ENCODE measurements around the gene NODAL. TPM values are rescaled to one million over a fixed set of nuclear protein-coding genes. Genes with fewer than 3 reads are reported as not detected.
A peak's percentile ranks its signal among the peaks of the same experiment; 100 is the strongest.

The NODAL gene
- total RNA-seq, 1 donor from 2014 or later, result not detected

DNA sequence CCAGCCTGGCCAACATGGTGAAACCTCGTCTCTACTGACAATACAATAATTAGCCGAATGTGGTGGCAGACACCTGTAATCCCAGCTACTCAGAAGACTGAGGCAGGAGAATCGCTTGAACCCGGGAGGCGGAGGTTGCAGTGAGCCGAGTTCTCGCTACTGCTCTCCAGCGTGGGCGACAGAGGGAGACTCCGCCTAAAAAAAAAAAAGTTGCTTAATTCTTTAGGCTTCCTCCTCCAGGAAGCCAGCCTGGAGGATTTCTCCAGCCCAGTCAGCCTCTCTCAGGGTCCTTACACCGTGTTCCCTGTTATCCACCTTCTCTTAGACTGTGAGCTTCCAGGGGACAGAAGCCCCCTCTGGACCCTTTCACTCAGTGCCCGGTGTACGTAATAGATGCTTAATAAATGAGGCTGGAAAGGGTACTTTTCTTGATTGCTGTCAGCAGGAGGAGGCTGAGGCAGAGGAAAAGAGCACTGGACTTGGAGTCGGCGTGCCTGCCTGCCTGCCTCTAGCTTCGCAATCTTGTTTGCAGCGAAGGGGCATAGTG lies 16.4 kb upstream of the NODAL start:
- TF ChIP-seq CTCF (IDR thresholded peaks at IDR 0.05; ENCODE audit: unreplicated experiment), result no peak
- Mint-ChIP-seq H3K27ac (no peak overlapping the region), H3K4me1 (ENCODE audit: low read depth) (no peaks in the 10 kb centered on the region), H3K36me3 (ENCODE audit: insufficient read depth) (no peaks in the 10 kb centered on the region), H3K4me3 (ENCODE audit: low read depth) (peak overlapping the region; percentile 7), H3K27me3 (peaks cover 62% of the 10 kb centered on the region), H3K9me3 (ENCODE audit: low read depth) (no peaks in the 10 kb centered on the region)
- DNase-seq (ENCODE audit: low spot score, unreplicated experiment), result no peak

DNA sequence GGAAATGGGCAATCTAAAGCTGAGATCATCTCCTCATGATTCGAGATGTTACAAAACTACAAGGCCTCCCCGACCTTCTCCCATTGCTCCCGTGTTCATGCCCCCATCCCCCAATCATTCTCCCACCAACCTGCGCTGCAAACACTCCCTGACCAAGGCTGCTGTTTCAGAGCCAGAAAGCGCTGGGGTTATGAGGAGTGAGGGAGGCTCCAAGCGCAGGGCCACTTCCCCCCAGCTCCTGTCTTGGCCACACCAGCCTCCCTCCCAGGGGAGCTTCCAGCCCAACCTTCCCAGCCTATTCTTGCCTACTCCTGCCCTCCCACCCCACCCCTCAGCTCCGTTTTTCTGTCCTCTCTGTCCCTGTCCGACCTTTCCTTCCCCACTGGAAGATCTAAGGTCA lies 14.7 kb upstream of the NODAL start:
- Mint-ChIP-seq H3K4me1 (ENCODE audit: low read depth) (no peaks in the 10 kb centered on the region), H3K4me3 (ENCODE audit: low read depth) (no peak overlapping the region), H3K27ac (no peak overlapping the region), H3K36me3 (ENCODE audit: insufficient read depth) (no peaks in the 10 kb centered on the region), H3K27me3 (peaks cover 59% of the 10 kb centered on the region), H3K9me3 (ENCODE audit: low read depth) (no peaks in the 10 kb centered on the region)
- TF ChIP-seq CTCF (IDR thresholded peaks at IDR 0.05; ENCODE audit: unreplicated experiment), result no peak
- no peak for DNase-seq (ENCODE audit: low spot score, unreplicated experiment)

GRCh38 chr10:70455213-70455630 lies 13.7 kb upstream of the NODAL start:
- Mint-ChIP-seq H3K27me3 (peaks cover 59% of the 10 kb centered on the region), H3K27ac (no peak overlapping the region), H3K9me3 (ENCODE audit: low read depth) (no peaks in the 10 kb centered on the region), H3K4me3 (ENCODE audit: low read depth) (no peak overlapping the region), H3K4me1 (ENCODE audit: low read depth) (no peaks in the 10 kb centered on the region), H3K36me3 (ENCODE audit: insufficient read depth) (no peaks in the 10 kb centered on the region)
- DNase-seq (ENCODE audit: low spot score, unreplicated experiment), result no peak
- no peak for TF ChIP-seq CTCF (IDR thresholded peaks at IDR 0.05; ENCODE audit: unreplicated experiment)

DNA sequence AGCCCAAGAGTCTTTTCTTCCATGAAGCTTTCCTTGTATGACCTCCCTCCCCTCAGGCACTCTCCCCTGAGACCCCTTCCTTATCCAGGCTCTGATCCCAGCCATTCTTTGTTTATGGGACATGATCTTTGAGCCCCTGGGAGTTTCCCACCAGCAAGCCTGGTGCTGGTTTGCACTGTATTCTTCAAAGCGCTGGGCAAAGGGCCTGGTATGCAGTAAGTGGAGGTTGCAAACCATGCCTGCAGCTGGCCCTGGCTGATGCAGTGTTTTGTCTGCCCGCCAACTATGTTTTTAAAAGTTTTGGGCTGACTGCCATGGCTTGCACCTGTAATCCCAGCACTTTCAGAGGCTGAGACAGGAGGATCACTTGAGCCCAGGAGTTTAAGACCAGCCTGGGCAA lies 6.8 kb upstream of the NODAL start:
- TF ChIP-seq CTCF (IDR thresholded peaks at IDR 0.05; ENCODE audit: unreplicated experiment), result no peak
- peaks cover 4% of the 10 kb centered on the region for H3K4me1 Mint-ChIP-seq (ENCODE audit: low read depth)
- no peak for DNase-seq (ENCODE audit: low spot score, unreplicated experiment)
- H3K27ac Mint-ChIP-seq, result no peak overlapping the region
- no peak overlapping the region for H3K4me3 Mint-ChIP-seq (ENCODE audit: low read depth)
- peaks cover 37% of the 10 kb centered on the region for H3K27me3 Mint-ChIP-seq
- no peaks in the 10 kb centered on the region for H3K9me3 Mint-ChIP-seq (ENCODE audit: low read depth)
- no peaks in the 10 kb centered on the region for H3K36me3 Mint-ChIP-seq (ENCODE audit: insufficient read depth)

GRCh38 chr10:70445718-70446657 lies 4.5 kb upstream of the NODAL start:
- H3K9me3 Mint-ChIP-seq (ENCODE audit: low read depth), result no peaks in the 10 kb centered on the region

More at GRCh38 chr10:70445718-70446657, 4.5 kb upstream of the NODAL start:
- H3K27ac Mint-ChIP-seq, result no peak overlapping the region
- no peak for DNase-seq (ENCODE audit: low spot score, unreplicated experiment)
- peaks cover 7% of the 10 kb centered on the region for H3K4me1 Mint-ChIP-seq (ENCODE audit: low read depth)
- TF ChIP-seq CTCF (IDR thresholded peaks at IDR 0.05; ENCODE audit: unreplicated experiment), result no peak
- no peak overlapping the region for H3K4me3 Mint-ChIP-seq (ENCODE audit: low read depth)
- peaks cover 57% of the 10 kb centered on the region for H3K27me3 Mint-ChIP-seq
- no peaks in the 10 kb centered on the region for H3K36me3 Mint-ChIP-seq (ENCODE audit: insufficient read depth)
